Muscle of leg (tissue), 11 donors: Measurements from ENCODE around the gene FDX2. TPM values are rescaled to one million over a fixed set of nuclear protein-coding genes. Genes with fewer than 3 reads are reported as not detected.

Source experiments
- DNase-seq: peaks from one replicate; pipeline ENCODE4 v3.0.0; 2013
- H3K27ac ChIP-seq: one replicate; pipeline ENCODE4 v1.5.1; 2013; ENCODE audit warnings: mild to moderate bottlenecking, low read length, control low read depth
- H3K27me3 ChIP-seq: one replicate; pipeline ENCODE4 v1.6.1; 2013; ENCODE audit warnings: low read length; ENCODE audit not compliant: control insufficient read depth, insufficient read depth
- H3K36me3 ChIP-seq: one replicate; pipeline ENCODE4 v1.6.1; 2013; ENCODE audit warnings: low read length; ENCODE audit not compliant: control insufficient read depth, insufficient read depth
- H3K4me1 ChIP-seq: one replicate; pipeline ENCODE4 v1.6.1; 2013; ENCODE audit warnings: low read length; ENCODE audit not compliant: control insufficient read depth, insufficient read depth
- H3K4me3 ChIP-seq: one replicate; pipeline ENCODE4 v1.5.1; 2013; ENCODE audit warnings: low read length, control low read depth
- H3K9me3 ChIP-seq: replicated peaks from 2 replicates; pipeline ENCODE4 v1.6.1; 2013; ENCODE audit warnings: low read depth, low read length; ENCODE audit not compliant: control insufficient read depth
- WGBS: methylation state at CpG from one replicate; pipeline ENCODE4 v1.1.5; 2013; ENCODE audit warnings: missing lambda C conversion rate; ENCODE audit not compliant: insufficient coverage; 5-methylcytosine and 5-hydroxymethylcytosine counted together
- polyA plus RNA-seq, 8 donors: library from polyadenylated mRNA; unstranded; fragments of 120-200 nt; gene quantifications; one replicate each; pipeline versions ENCODE4 v1.2.1 to v1.2.3, GENCODE V29; 2013; ENCODE audit warnings: inconsistent platforms in 1 of 8, low replicate concordance in 1 of 8; ENCODE audit not compliant: insufficient read length in 8 of 8, insufficient read depth in 1 of 8
- total RNA-seq: library from RNA; stranded (reverse); fragments of 120-200 nt; gene quantifications from one replicate; pipeline ENCODE4 v1.2.4, GENCODE V29; 2013

Gene FDX2
- total and polyA plus RNA-seq, 9 donors: 16.9 to 21.6 (median 19.1) TPM

DNA sequence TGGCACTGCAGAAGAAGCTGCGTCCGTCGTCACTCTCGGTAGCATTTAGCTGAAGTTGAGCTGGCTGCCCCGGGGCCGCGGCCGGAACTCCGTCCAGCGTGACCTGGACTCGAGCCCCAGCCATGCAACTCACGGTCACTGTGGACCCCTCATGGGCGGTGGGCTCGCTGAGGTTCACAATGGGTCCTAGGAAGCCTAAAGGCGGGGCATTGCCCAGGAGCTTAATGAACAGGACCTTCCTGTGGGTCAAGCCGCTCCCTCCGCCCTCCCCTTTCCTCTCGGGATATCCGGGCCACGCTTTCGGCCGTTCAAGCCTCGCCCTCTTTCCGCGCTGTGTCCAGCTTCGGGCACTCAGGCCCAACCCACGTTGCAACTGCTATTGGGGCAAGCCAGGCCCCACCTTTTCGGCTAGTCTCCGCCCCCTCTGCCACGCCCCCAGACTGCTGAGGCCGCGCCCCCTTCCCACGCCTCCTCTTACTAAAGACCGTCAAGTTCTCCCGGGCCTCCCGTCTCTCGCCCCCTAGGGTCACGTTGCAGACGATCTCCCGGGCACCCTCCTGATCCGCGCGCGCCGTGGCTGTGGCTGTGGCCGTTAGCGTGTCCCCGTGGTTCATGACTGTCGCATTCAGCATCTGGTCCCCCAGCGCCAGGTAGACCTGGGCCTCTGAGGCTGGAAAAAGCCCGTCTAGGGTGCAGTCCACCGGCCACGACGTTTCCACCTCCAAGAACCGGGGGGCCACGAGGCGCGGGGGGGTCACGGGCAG, 19.0 kb upstream of the FDX2 start:
- Histone ChIP-seq H3K4me1 (peaks cover 27% of the 10 kb centered on the region), H3K27me3 (no peaks in the 10 kb centered on the region), H3K27ac (peak overlapping the region; percentile 69), H3K36me3 (peaks cover 8% of the 10 kb centered on the region), H3K4me3 (peak overlapping the region; percentile 99), H3K9me3 (no peaks in the 10 kb centered on the region)
- DNase-seq: peak; percentile 93
- 5% methylated on average over 56 of the region's 59 CpGs for WGBS

DNA sequence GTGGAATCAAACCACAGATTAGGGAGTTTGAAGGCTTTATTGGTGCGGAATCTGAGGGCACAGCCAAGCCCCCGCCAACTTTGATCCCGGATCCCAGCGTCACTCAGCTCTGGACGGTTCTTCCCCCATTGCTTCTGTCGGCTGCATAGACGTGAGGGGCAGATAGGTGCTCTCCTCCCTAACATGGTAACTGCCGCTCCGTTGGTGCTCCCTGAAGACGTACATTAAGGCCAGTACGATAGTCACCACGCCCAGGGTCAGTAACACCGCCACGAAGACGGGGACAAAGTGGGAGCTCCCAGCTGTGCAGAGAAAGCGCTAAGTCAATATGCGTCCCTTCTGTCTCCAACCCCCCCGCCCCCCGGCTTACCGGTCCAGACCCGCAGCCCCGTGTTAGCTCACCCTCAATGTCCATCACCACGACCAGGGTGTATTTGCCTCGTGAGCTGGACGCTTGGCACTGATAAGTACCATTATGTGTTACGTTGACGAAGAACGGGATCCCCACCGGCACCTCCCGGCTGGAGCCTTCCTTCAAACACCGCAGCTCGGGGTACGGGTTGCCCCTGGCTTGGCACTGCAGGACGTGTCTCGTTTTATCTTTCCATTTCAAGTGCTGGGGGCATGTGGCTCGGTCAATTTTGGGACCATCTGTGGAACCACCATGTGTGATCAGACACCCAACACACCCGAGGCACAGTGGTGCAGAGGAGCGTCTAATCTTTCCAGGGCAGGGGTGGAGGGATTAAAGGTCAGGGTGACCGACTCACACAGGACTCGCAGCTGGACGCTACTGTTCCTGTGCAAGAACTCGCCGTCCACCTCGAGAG, 18.2 kb upstream of the FDX2 start:
- peaks cover 25% of the 10 kb centered on the region for H3K4me1 ChIP-seq
- DNase-seq: peak; percentile 17
- peaks cover 14% of the 10 kb centered on the region for H3K36me3 ChIP-seq
- no peaks in the 10 kb centered on the region for H3K27me3 ChIP-seq
- peak overlapping the region; percentile 80 for H3K27ac ChIP-seq
- H3K9me3 ChIP-seq: no peaks in the 10 kb centered on the region
- peak overlapping the region; percentile 99 for H3K4me3 ChIP-seq
- WGBS: 6% methylated on average over 32 of the region's 44 CpGs

DNA sequence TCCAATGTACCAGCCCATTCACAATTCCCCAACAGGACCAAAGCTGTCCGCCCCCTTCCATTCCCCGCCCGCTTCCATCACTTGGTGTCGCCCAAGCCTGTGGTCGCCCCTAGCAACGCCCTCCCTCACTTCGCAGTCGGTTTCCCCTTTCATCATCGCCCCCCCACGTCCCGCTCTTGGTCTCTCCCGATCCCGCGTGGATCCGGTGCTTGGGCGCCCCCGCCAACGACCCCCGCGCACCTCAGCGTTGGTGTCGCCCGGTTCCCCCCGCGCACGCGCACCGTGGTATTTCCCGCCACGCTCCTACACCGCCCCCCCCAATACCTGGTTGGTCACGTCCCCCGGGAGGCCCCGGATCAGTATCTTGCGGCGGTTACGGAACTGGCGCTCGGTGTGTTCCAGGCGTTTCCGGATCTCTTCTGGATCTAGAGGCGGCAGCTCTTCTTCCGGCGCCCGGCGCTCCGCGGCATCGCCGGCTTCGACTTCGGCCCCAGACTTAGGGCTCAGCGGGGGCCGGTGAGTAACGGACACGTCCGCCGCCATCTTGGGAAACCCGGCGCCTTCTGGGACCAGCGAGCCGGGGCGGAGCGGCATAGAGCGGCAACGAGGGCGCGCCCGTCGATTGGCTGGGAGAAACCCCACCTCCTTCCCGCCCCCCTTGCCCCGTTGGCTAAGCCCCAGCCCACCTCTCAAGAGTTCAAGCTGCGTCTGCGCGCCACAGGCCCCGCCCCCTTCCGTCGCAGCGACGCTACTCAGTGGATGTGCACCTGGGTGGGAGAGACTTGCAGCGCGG, 17.3 kb upstream of the FDX2 start, which contains the start of gene RAVER1:
Gene RAVER1, minus strand, starts transcription at position 565 of the 793 bp plus-strand sequence. Its CDS starts 22 bp downstream, at position 543.
- Histone ChIP-seq H3K27me3 (no peaks in the 10 kb centered on the region), H3K9me3 (no peaks in the 10 kb centered on the region), H3K4me3 (peak within 1 kb of the TSS; percentile 99), H3K36me3 (peaks cover 23% of the 10 kb centered on the region), H3K4me1 (peaks cover 25% of the 10 kb centered on the region), H3K27ac (peak within 1 kb of the TSS; percentile 98)
- peak; percentile 99 for DNase-seq
- under 1% methylated on average over 63 of the region's 82 CpGs for WGBS

DNA sequence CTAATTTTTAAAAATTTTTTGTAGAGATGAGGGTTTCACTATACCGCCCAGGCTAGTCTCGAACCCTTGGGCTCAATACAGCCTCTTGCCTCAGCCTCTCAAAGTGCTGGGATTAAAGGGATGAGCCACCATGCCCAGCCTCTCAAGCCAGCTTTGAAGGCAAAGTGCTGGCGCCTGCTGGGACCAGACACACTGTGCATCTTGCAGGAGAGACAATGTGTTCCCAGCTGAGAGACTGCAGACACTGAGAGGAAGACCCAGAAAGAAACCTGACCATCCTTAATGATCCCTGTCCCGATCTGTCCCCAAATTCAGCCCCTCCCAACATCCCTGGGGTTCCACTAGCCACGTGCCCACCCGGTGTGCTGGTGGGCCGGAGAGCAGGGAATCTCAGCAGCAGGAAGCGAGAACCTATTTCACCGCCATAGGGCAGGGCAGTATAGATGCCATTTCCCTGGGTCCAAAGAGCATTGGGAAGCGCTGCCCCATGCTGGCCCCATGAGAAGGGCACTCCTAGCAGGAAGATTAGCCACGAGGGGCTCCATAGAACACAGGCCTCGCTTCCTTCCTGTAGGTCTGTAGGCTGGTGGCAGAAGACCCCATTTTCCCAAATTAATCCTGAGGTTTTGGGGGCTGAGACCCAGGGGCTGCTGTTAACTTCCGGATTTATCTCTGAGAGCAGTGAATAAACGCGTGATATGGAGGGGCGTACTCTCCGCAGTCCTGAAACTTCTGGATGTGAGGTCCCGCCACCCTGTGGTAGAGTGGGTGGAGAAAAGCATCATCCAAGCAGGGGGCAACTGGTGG, 16.5 kb upstream of the FDX2 start:
- Histone ChIP-seq H3K36me3 (peaks cover 31% of the 10 kb centered on the region), H3K27ac (peak overlapping the region; percentile 98), H3K4me3 (peak overlapping the region; percentile 99), H3K9me3 (no peaks in the 10 kb centered on the region), H3K27me3 (no peaks in the 10 kb centered on the region), H3K4me1 (peaks cover 25% of the 10 kb centered on the region)
- WGBS: 39% methylated on average over 12 of the region's 18 CpGs
- no peak for DNase-seq

DNA sequence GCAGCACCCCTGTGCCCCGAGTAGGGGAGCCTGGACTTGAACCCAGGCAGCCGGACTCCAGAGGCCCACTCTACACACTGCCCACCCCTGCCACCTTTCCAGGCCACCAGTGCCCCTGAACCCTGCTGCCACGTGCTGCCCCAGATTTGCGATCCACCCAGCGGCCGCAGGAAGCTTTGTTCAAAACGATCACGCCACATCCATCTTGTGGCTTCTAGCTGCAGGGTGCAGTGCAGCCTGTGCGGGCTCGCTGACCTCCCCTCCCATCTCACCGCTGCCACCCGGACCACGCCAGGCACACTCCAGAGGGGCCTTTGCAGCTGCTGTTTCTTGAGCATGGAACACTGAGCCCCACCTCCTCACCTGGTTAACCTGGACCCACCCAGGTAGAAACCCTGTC, 13.7 kb upstream of the FDX2 start:
- 93% methylated on average over 11 of the region's 13 CpGs for WGBS
- Histone ChIP-seq H3K9me3 (no peaks in the 10 kb centered on the region), H3K4me3 (no peak overlapping the region), H3K36me3 (peaks cover 50% of the 10 kb centered on the region), H3K4me1 (peaks cover 17% of the 10 kb centered on the region), H3K27me3 (no peaks in the 10 kb centered on the region), H3K27ac (no peak overlapping the region)
- DNase-seq: no peak

DNA sequence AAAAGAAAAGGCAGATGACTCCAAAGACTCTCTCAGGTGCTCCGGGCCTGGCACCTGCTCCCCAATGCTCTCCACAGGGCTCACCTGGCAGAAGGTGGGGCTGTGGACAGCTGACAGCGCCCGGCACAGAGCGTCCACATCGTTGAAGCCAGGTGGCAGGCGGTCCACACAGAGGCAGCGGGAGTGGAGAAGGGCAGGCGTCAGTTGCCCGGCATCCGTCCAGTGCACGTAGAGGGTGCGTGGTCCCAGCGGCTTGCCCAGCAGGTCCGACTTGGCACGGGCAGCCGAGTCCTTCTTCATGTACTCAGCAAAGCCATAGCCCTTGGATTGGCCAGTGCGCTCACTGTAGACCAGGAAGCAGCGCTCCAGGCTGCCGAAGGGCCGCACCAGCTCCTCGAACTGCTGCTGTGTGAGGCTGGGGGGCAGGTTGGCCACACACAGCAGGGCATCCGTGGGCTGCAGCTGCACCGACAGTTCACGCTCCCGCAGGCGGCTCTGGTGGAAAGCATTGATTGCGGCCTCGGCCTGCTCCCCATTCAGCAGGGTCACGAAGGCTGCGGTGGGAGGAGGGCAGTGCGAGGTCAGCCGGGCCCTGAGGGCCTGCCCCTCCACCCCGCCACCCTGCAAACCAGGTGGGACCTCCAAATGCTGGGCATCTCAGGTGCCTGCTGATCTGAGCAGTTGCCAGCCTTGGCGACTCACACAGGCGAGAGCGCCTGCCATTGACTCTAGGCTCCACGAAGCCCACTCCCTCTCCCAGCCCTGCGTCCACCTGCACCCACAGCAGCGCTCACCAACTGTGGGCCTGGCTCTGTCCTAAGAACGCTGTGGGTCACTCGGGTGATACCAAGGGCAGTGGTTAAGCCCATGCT, 13.0 kb upstream of the FDX2 start:
- no peak for DNase-seq
- H3K4me3 ChIP-seq: no peak overlapping the region
- no peaks in the 10 kb centered on the region for H3K27me3 ChIP-seq
- peaks cover 56% of the 10 kb centered on the region for H3K36me3 ChIP-seq
- peaks cover 10% of the 10 kb centered on the region for H3K4me1 ChIP-seq
- no peaks in the 10 kb centered on the region for H3K9me3 ChIP-seq
- H3K27ac ChIP-seq: no peak overlapping the region
- 95% methylated on average over 41 of the region's 41 CpGs for WGBS

DNA sequence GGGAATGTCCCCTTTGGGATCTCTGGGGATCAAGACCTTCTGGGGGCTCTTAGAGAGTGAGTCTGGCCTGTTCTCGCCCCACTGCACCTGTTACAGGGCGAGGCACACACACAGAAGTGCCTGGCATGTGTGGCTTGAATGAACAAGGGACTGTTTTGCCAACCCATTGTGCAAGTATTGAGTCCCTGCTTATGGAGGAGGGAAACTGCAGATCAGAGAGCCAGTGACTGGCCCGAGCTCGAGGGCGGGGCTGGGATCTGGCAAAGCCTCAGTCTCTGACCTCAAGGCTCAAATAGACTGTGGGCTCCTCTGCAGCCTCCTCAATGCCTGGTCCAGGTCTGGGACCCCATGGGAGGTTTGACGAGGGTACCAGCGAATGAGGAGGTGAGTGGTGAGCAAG, 12.0 kb upstream of the FDX2 start:
- Histone ChIP-seq H3K27ac (no peak overlapping the region), H3K27me3 (no peaks in the 10 kb centered on the region), H3K36me3 (peaks cover 66% of the 10 kb centered on the region), H3K4me3 (no peak overlapping the region), H3K4me1 (peaks cover 8% of the 10 kb centered on the region), H3K9me3 (no peaks in the 10 kb centered on the region)
- 93% methylated on average over 7 of the region's 7 CpGs for WGBS
- no peak for DNase-seq

DNA sequence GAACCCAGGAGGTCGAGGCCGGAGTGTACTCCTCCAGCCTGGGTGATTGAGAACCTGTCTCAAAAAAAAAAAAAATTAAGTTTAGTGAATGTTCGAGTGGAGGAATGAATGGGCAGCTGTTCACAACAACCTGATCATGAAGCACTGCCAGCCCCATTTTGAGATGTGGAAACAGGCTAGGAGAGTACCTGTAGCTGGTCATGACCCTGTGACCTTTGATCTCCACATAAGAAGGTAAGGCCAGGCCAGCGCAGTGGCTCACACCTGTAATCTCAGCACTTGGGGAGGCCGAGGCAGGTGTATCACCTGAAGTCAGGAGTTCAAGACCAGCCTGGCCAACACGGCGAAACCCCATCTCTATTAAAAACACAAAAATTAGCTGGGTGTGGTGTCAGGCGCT, 9.9 kb upstream of the FDX2 start:
- no peaks in the 10 kb centered on the region for H3K4me1 ChIP-seq
- 80% methylated on average over 4 of the region's 8 CpGs for WGBS
- H3K27me3 ChIP-seq: no peaks in the 10 kb centered on the region
- no peak for DNase-seq
- peaks cover 86% of the 10 kb centered on the region for H3K36me3 ChIP-seq
- no peak overlapping the region for H3K4me3 ChIP-seq
- H3K27ac ChIP-seq: no peak overlapping the region
- no peaks in the 10 kb centered on the region for H3K9me3 ChIP-seq
